GM23248 (cell line): ENCODE measurements around the gene SPATA32.

Experiments
- EZH2 ChIP-seq: fragments of 200-600 bp; sonication (generic); IDR thresholded peaks from 2 replicates; pipeline ENCODE4 v1.6.1; 2018; ENCODE audit warnings: antibody characterized with exemption, mild to moderate bottlenecking; ENCODE audit not compliant: insufficient read depth, poor library complexity, severe bottlenecking
- EZH2phosphoT487 ChIP-seq: fragments of 200-600 bp; sonication (generic); IDR thresholded peaks from 2 replicates; pipeline ENCODE4 v1.6.1; 2018; ENCODE audit warnings: antibody characterized with exemption, moderate library complexity, mild to moderate bottlenecking, low read depth; ENCODE audit not compliant: insufficient read depth

DNA sequence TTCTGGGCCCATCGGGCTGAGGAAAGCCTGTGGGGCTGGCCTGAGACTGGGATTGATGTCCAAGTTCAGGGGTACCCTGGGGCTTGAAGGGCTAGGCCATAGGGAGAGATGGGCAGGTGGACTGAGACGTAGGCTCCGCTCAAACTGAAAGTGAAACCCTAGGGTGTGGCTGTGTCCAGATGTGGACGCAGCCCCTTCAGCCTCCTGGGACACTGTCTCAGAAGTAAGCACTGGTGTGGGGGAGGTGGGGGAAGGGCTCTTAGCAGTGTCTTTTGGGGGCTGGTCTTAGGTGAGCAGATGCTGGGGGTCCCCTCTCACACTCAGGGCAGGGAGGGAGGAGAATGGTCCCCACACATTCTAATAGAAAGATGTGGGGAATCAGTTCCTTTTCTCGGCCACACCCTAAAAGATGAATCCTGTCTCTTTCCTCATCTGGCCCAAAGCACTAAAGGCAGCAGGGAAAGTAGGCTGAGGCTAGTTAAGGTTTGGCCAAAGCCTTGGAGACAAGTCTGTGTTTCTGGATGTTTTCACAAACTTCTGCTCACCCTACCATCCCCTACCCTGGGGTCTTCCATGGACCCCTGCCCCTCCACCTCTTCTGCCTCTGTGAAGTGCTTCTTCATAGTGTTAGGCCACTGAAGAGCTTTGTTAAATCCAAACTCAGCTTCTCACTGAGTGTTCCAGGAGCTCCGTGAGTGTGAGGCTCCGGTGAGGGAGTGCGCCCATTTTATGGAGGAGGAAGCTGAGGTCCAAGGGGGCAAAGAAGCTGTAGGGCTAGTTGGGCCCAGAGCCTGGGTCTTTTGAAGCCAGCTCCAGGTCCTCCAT lies 34.6 kb downstream of the SPATA32 start:
- TF ChIP-seq EZH2phosphoT487 (no peak), EZH2 (no peak)
